GM12874 (cell line): ENCODE data around the gene DLK1.

Experiments
- CTCF ChIP-seq: IDR thresholded peaks from 2 replicates; pipeline ENCODE4 v1.5.1; 2011; ENCODE audit warnings: low read depth, mild to moderate bottlenecking, control low read depth, low read length, moderate library complexity; ENCODE audit not compliant: insufficient read depth

DLK1 gene

GRCh38 chr14:100775831-100776591 lies 49.3 kb downstream of the DLK1 start:
- no peak for TF ChIP-seq CTCF

GRCh38 chr14:100776681-100777365 lies 50.1 kb downstream of the DLK1 start:
- no peak for TF ChIP-seq CTCF

- no peak for TF ChIP-seq CTCF
Measured at GRCh38 chr14:100777366-100777817, 50.7 kb downstream of the DLK1 start.

GRCh38 chr14:100777818-100778525 lies 51.3 kb downstream of the DLK1 start:
- TF ChIP-seq CTCF = no peak

GRCh38 chr14:100778526-100778882 lies 51.8 kb downstream of the DLK1 start:
- no peak for TF ChIP-seq CTCF

- TF ChIP-seq CTCF = no peak
Measured at GRCh38 chr14:100778951-100779690, 52.4 kb downstream of the DLK1 start.

- no peak for TF ChIP-seq CTCF
Measured at GRCh38 chr14:100779691-100780080, 53.0 kb downstream of the DLK1 start.
